ENCODE measurements around the gene CYP46A1. TPM values are rescaled to one million over a fixed set of nuclear protein-coding genes. Genes with fewer than 3 reads are reported as not detected.
A peak's percentile ranks its signal among the peaks of the same experiment; 100 is the strongest.

Gene CYP46A1
- total RNA-seq, 1 donor from 2014 or later, result 0.05 TPM

GRCh38 chr14:99663386-99664057, 20.6 kb upstream of the CYP46A1 start:
- Mint-ChIP-seq H3K27ac (no peak overlapping the region), H3K4me1 (peaks cover 1% of the 10 kb centered on the region), H3K27me3 (peaks cover 33% of the 10 kb centered on the region), H3K4me3 (no peak overlapping the region), H3K9me3 (no peaks in the 10 kb centered on the region), H3K36me3 (ENCODE audit: low read depth) (no peaks in the 10 kb centered on the region)
- no peak for DNase-seq
- intact Hi-C loops (cut with micrococcal nuclease), result no loop called here

- Mint-ChIP-seq H3K36me3 (ENCODE audit: low read depth) (no peaks in the 10 kb centered on the region), H3K4me3 (no peak overlapping the region), H3K9me3 (no peaks in the 10 kb centered on the region), H3K4me1 (peaks cover 1% of the 10 kb centered on the region), H3K27ac (no peak overlapping the region), H3K27me3 (peaks cover 28% of the 10 kb centered on the region)
- DNase-seq, result no peak
- intact Hi-C loops (cut with micrococcal nuclease), result no loop called here
These were observed 19.8 kb upstream of the CYP46A1 start for GRCh38 chr14:99664058-99664936.

GRCh38 chr14:99664937-99665273, 19.2 kb upstream of the CYP46A1 start:
- H3K4me3 Mint-ChIP-seq, result no peak overlapping the region
- intact Hi-C loops (cut with micrococcal nuclease), result no loop called here
- no peaks in the 10 kb centered on the region for H3K36me3 Mint-ChIP-seq (ENCODE audit: low read depth)
- H3K27me3 Mint-ChIP-seq, result peaks cover 27% of the 10 kb centered on the region
- H3K4me1 Mint-ChIP-seq, result peaks cover 1% of the 10 kb centered on the region
- no peak overlapping the region for H3K27ac Mint-ChIP-seq
- H3K9me3 Mint-ChIP-seq, result no peaks in the 10 kb centered on the region
- no peak for DNase-seq

- no peak for DNase-seq
- intact Hi-C loops (cut with micrococcal nuclease), result no loop called here
- Mint-ChIP-seq H3K4me3 (no peak overlapping the region), H3K27me3 (peaks cover 13% of the 10 kb centered on the region), H3K4me1 (no peaks in the 10 kb centered on the region), H3K27ac (no peak overlapping the region), H3K36me3 (ENCODE audit: low read depth) (no peaks in the 10 kb centered on the region), H3K9me3 (no peaks in the 10 kb centered on the region)
These were observed 17.6 kb upstream of the CYP46A1 start for GRCh38 chr14:99666533-99666932.

- Mint-ChIP-seq H3K4me1 (no peaks in the 10 kb centered on the region), H3K27ac (no peak overlapping the region), H3K9me3 (no peaks in the 10 kb centered on the region), H3K4me3 (no peak overlapping the region), H3K27me3 (peaks cover 8% of the 10 kb centered on the region), H3K36me3 (ENCODE audit: low read depth) (no peaks in the 10 kb centered on the region)
- intact Hi-C loops (cut with micrococcal nuclease), result no loop called here
- DNase-seq, result no peak
These were observed 17.1 kb upstream of the CYP46A1 start for GRCh38 chr14:99667045-99667444.

DNA sequence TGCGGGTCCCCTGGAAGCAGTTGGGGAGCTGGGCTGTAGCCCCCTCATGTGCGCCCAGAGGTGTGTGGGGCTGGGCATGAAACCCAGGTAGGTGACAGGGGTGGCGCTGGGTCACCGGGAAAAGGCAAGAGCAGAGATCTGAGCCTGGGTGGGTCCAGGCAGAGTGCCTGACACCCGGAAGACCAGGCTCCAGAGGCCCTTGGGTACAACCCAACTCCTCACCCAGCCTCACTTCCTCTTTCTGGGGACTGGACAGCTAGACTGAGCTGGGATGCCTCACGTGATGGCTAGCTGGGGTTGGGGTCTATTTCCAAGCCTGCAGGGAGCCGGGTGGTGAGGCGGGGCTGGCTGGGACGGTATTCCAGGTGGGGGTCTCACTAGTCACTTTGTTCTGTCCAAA, 16.3 kb upstream of the CYP46A1 start:
- H3K4me1 Mint-ChIP-seq, result peaks cover 4% of the 10 kb centered on the region
- DNase-seq, result no peak
- no peaks in the 10 kb centered on the region for H3K36me3 Mint-ChIP-seq (ENCODE audit: low read depth)
- H3K9me3 Mint-ChIP-seq, result no peaks in the 10 kb centered on the region
- peaks cover 4% of the 10 kb centered on the region for H3K27me3 Mint-ChIP-seq
- intact Hi-C loops (cut with micrococcal nuclease), result no loop called here
- no peak overlapping the region for H3K27ac Mint-ChIP-seq
- H3K4me3 Mint-ChIP-seq, result no peak overlapping the region

GRCh38 chr14:99668307-99669295, 15.5 kb upstream of the CYP46A1 start:
- Mint-ChIP-seq H3K36me3 (ENCODE audit: low read depth) (no peaks in the 10 kb centered on the region), H3K9me3 (no peaks in the 10 kb centered on the region), H3K4me1 (peaks cover 4% of the 10 kb centered on the region), H3K4me3 (no peak overlapping the region), H3K27ac (no peak overlapping the region), H3K27me3 (peaks cover 3% of the 10 kb centered on the region)
- no peak for DNase-seq
- intact Hi-C loops (cut with micrococcal nuclease), result no loop called here

DNA sequence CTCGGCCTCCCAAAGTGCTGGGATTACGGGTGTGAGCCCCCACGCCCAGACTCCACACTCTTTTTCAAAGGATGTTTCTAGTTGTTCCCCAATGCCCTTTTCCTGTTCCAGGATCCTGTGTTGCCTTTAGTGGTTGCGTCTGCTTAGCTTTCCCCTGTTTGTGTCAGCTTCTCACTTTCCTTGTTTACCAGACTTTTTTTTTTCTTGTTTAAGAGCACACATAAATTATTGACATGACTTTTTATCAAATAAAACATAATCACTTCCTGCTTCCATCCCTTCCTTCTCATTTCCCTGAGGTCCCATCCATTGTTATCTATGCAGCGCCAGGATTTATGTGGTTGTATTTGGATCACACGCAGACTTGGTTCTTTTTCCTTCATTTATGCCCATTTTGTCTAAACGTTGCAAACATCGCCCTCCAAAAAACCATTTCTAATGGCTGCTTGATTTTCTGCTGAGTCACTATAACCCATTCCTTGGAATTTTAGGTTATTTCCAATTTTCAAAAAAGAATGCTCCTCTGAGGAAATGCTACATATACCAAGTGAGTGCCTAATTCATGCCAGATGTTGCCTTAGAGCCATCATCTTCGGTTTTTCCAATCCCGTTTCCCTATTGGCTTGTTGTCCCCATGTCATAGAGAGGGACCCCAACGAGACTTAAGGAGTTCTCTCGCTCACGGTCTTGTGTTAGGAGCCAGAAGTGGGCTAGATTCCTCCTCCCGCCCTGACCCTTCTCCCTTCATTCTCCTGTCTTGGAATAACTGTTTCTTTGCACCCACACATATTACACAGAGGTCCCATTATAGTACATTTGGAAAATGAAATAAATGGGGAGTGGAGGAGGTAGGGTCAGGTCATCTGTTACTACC, 13.5 kb upstream of the CYP46A1 start:
- no peak for DNase-seq
- H3K27ac Mint-ChIP-seq, result no peak overlapping the region
- no peaks in the 10 kb centered on the region for H3K36me3 Mint-ChIP-seq (ENCODE audit: low read depth)
- H3K4me3 Mint-ChIP-seq, result no peak overlapping the region
- peaks cover 4% of the 10 kb centered on the region for H3K4me1 Mint-ChIP-seq
- H3K27me3 Mint-ChIP-seq, result peaks cover 3% of the 10 kb centered on the region
- intact Hi-C loops (cut with micrococcal nuclease), result no loop called here
- H3K9me3 Mint-ChIP-seq, result no peaks in the 10 kb centered on the region

- H3K9me3 Mint-ChIP-seq, result no peaks in the 10 kb centered on the region
- no peaks in the 10 kb centered on the region for H3K36me3 Mint-ChIP-seq (ENCODE audit: low read depth)
- no peak overlapping the region for H3K4me3 Mint-ChIP-seq
- no peak overlapping the region for H3K27ac Mint-ChIP-seq
- H3K4me1 Mint-ChIP-seq, result peaks cover 4% of the 10 kb centered on the region
- intact Hi-C loops (cut with micrococcal nuclease), result no loop called here
- peaks cover 3% of the 10 kb centered on the region for H3K27me3 Mint-ChIP-seq
- no peak for DNase-seq
These were observed 12.6 kb upstream of the CYP46A1 start for GRCh38 chr14:99671235-99672224.

GRCh38 chr14:99672506-99673304, 11.4 kb upstream of the CYP46A1 start:
- H3K4me1 Mint-ChIP-seq, result peaks cover 4% of the 10 kb centered on the region
- no peaks in the 10 kb centered on the region for H3K9me3 Mint-ChIP-seq
- DNase-seq, result peak; percentile 79
- intact Hi-C loops (cut with micrococcal nuclease), result no loop called here
- no peak overlapping the region for H3K4me3 Mint-ChIP-seq
- H3K27ac Mint-ChIP-seq, result peak overlapping the region; percentile 70
- no peaks in the 10 kb centered on the region for H3K36me3 Mint-ChIP-seq (ENCODE audit: low read depth)
- H3K27me3 Mint-ChIP-seq, result peaks cover 3% of the 10 kb centered on the region

- no peak for DNase-seq
- H3K27ac Mint-ChIP-seq, result no peak overlapping the region
- H3K4me3 Mint-ChIP-seq, result no peak overlapping the region
- H3K36me3 Mint-ChIP-seq (ENCODE audit: low read depth), result no peaks in the 10 kb centered on the region
- peaks cover 3% of the 10 kb centered on the region for H3K27me3 Mint-ChIP-seq
- no peaks in the 10 kb centered on the region for H3K9me3 Mint-ChIP-seq
- H3K4me1 Mint-ChIP-seq, result peaks cover 4% of the 10 kb centered on the region
- intact Hi-C loops (cut with micrococcal nuclease), result no loop called here
These were observed 10.6 kb upstream of the CYP46A1 start for GRCh38 chr14:99673305-99674063.

Measured in activated CD4-positive, alpha-beta T cell treated with anti-CD3 and anti-CD28 coated beads, Interleukin-2, amount 10 ng/mL, durations not matched to agents 24 days and 14 days (primary cell).